ENCODE data around the gene SLC23A1.

DNA sequence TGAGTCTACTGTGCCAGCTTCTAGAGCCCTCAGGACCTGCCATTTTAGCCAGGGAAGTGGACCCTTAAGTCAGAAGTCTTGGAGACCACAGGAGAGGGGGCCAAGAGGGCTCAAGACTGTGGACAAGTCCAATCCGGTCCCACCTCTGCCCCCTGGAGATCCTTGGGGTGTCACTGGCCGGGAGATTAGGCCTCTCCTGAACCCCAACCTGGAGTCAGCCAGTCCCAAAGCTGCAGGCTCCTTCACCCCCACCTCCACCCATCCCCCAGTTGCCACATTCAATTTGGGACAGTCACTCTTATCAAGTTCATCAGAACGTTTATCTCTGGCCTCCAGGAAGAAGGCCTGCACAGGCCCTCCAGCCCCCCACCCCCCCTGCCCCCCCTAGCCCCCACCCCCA is 290 bp downstream of the SLC23A1 start:
- TF ChIP-seq, protein P1, sequence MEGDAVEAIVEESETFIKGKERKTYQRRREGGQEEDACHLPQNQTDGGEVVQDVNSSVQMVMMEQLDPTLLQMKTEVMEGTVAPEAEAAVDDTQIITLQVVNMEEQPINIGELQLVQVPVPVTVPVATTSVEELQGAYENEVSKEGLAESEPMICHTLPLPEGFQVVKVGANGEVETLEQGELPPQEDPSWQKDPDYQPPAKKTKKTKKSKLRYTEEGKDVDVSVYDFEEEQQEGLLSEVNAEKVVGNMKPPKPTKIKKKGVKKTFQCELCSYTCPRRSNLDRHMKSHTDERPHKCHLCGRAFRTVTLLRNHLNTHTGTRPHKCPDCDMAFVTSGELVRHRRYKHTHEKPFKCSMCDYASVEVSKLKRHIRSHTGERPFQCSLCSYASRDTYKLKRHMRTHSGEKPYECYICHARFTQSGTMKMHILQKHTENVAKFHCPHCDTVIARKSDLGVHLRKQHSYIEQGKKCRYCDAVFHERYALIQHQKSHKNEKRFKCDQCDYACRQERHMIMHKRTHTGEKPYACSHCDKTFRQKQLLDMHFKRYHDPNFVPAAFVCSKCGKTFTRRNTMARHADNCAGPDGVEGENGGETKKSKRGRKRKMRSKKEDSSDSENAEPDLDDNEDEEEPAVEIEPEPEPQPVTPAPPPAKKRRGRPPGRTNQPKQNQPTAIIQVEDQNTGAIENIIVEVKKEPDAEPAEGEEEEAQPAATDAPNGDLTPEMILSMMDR (IDR thresholded peaks at IDR 0.05; ENCODE audit: insufficient read depth, low read length): no peak
- TF ChIP-seq POLR2AphosphoS5 (IDR thresholded peaks at IDR 0.05; ENCODE audit: low read depth) (no peak), SPI1 (IDR thresholded peaks at IDR 0.05; ENCODE audit: borderline replicate concordance, low read depth) (no peak), GABPA (IDR thresholded peaks at IDR 0.05; ENCODE audit: low read depth) (no peak)
- TF ChIP-seq, protein P2, sequence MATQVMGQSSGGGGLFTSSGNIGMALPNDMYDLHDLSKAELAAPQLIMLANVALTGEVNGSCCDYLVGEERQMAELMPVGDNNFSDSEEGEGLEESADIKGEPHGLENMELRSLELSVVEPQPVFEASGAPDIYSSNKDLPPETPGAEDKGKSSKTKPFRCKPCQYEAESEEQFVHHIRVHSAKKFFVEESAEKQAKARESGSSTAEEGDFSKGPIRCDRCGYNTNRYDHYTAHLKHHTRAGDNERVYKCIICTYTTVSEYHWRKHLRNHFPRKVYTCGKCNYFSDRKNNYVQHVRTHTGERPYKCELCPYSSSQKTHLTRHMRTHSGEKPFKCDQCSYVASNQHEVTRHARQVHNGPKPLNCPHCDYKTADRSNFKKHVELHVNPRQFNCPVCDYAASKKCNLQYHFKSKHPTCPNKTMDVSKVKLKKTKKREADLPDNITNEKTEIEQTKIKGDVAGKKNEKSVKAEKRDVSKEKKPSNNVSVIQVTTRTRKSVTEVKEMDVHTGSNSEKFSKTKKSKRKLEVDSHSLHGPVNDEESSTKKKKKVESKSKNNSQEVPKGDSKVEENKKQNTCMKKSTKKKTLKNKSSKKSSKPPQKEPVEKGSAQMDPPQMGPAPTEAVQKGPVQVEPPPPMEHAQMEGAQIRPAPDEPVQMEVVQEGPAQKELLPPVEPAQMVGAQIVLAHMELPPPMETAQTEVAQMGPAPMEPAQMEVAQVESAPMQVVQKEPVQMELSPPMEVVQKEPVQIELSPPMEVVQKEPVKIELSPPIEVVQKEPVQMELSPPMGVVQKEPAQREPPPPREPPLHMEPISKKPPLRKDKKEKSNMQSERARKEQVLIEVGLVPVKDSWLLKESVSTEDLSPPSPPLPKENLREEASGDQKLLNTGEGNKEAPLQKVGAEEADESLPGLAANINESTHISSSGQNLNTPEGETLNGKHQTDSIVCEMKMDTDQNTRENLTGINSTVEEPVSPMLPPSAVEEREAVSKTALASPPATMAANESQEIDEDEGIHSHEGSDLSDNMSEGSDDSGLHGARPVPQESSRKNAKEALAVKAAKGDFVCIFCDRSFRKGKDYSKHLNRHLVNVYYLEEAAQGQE (IDR thresholded peaks at IDR 0.05; ENCODE audit: insufficient replicate concordance, low read depth): no peak

Data from HL-60 (cell line).